HL-60 (cell line): ENCODE results near the gene IL22RA1.
A peak's percentile ranks its signal among the peaks of the same experiment; 100 is the strongest.

Source experiments
- CTCF ChIP-seq: IDR thresholded peaks from one replicate; pipeline ENCODE4 v1.5.1; 2011; ENCODE audit warnings: low read length, control low read depth, inconsistent platforms; ENCODE audit not compliant: insufficient read depth
- GABPA ChIP-seq: IDR thresholded peaks from 2 replicates; pipeline ENCODE4 v1.6.1; 2012; ENCODE audit warnings: low read depth
- POLR2AphosphoS5 ChIP-seq: IDR thresholded peaks from 2 replicates; pipeline ENCODE4 v1.6.1; 2012; ENCODE audit warnings: low read depth
- REST ChIP-seq: IDR thresholded peaks from 2 replicates; pipeline ENCODE4 v1.6.1; 2012; ENCODE audit warnings: low read depth; ENCODE audit not compliant: insufficient replicate concordance

GRCh38 chr1:24127801-24128363, 15.1 kb downstream of the IL22RA1 start:
- no peak for TF ChIP-seq CTCF
- peak; percentile 46 for TF ChIP-seq REST
- no peak for TF ChIP-seq POLR2AphosphoS5
- TF ChIP-seq GABPA = no peak
